Mesothelial cell of epicardium (in vitro differentiated cells): ENCODE data around the gene MED31. TPM values are rescaled to one million over a fixed set of nuclear protein-coding genes. Genes with fewer than 3 reads are reported as not detected.
"Not testable (repeated sequence)": the region's sequence is repeated elsewhere in the genome, so short reads cannot be mapped to it uniquely, and the experiment has no call there.

Experiments used
- DNase-seq, 2 experiments: peaks; one replicate each; pipeline ENCODE4 v3.0.0; 2021; ENCODE audit warnings: low spot score in 2 of 2; ENCODE audit not compliant: unreplicated experiment in 2 of 2
- H3K27ac Mint-ChIP-seq: 2 replicates; pipeline ENCODE4 v1.8.0; 2021; ENCODE audit warnings: mixed read lengths
- H3K27me3 Mint-ChIP-seq: 2 replicates; pipeline ENCODE4 v1.8.0; 2021; ENCODE audit warnings: low read depth, mixed read lengths
- H3K36me3 Mint-ChIP-seq: 2 replicates; pipeline ENCODE4 v1.8.0; 2021; ENCODE audit warnings: mixed read lengths
- H3K4me1 Mint-ChIP-seq: 2 replicates; pipeline ENCODE4 v1.8.0; 2021; ENCODE audit warnings: mixed read lengths
- H3K4me3 Mint-ChIP-seq: 2 replicates; pipeline ENCODE4 v1.8.0; 2021; ENCODE audit warnings: mild to moderate bottlenecking, moderate library complexity, mixed read lengths
- H3K9me3 Mint-ChIP-seq: 2 replicates; pipeline ENCODE4 v1.8.0; 2021; ENCODE audit warnings: mixed read lengths
- microRNA-seq: library from miRNA; unstranded; fragments of <30 nt; microRNA quantifications from one replicate; pipeline ENCODE4 v1.2.0, GENCODE V29; 2021; ENCODE audit warnings: inconsistent platforms, mixed read lengths
- total RNA-seq: library from RNA; stranded (reverse); gene quantifications from 3 replicates; pipeline ENCODE4 v1.2.1, GENCODE V29; 2021
- TF ChIP-seq, protein P1 (sequence below): fragments of 200-600 bp; sonication (generic); IDR thresholded peaks from one replicate; pipeline ENCODE4 v1.5.0; 2021; ENCODE audit warnings: antibody characterized with exemption; ENCODE audit not compliant: unreplicated experiment

The MED31 gene
- total RNA-seq, 1 donor from 2014 or later: 12.1 TPM

DNA sequence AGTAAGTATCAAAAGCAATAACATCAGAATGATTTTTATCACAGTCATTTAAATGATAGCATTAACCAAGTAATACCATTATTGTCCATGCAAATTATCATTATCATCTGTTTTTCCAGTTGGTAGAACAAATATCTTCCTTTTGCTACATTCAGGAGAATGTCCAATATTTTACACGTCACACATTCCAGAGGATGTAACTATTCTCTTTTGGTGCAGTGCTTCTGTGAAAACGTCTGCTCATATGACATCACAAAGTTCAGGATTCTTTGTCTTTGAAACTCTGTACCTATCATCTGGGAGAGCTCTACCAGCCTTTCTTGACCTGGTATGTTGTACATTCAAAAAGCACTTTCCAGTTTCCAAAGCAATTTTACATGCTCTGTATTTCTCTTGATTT lies 54.9 kb downstream of the MED31 start:
- Mint-ChIP-seq H3K9me3 (no peaks in the 10 kb centered on the region), H3K4me1 (no peaks in the 10 kb centered on the region), H3K27me3 (no peaks in the 10 kb centered on the region), H3K27ac (no peak overlapping the region), H3K4me3 (no peak overlapping the region), H3K36me3 (peaks cover 36% of the 10 kb centered on the region)
- TF ChIP-seq, protein P1, sequence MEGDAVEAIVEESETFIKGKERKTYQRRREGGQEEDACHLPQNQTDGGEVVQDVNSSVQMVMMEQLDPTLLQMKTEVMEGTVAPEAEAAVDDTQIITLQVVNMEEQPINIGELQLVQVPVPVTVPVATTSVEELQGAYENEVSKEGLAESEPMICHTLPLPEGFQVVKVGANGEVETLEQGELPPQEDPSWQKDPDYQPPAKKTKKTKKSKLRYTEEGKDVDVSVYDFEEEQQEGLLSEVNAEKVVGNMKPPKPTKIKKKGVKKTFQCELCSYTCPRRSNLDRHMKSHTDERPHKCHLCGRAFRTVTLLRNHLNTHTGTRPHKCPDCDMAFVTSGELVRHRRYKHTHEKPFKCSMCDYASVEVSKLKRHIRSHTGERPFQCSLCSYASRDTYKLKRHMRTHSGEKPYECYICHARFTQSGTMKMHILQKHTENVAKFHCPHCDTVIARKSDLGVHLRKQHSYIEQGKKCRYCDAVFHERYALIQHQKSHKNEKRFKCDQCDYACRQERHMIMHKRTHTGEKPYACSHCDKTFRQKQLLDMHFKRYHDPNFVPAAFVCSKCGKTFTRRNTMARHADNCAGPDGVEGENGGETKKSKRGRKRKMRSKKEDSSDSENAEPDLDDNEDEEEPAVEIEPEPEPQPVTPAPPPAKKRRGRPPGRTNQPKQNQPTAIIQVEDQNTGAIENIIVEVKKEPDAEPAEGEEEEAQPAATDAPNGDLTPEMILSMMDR: no peak
- no peak for DNase-seq

DNA sequence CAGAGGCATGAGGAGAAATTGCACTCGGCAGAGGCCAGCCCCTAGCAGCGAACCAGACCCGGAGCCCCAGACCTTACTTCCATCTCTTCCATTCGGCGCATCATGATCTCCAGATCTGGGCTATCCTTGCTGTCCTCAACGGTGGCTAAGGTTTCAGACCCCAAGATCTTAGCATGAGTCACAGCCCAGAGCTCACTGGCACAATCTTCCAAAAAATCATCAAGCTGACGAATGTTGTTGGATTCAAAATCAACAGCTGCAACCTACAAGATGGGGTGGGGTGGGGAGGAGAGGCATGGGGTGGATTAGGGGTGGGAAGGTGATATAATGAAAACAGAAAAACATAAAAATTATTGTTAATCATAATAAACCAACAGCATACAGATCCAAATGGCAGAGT lies 55.3 kb downstream of the MED31 start:
- Mint-ChIP-seq H3K27me3 (no peaks in the 10 kb centered on the region), H3K4me1 (no peaks in the 10 kb centered on the region), H3K36me3 (peaks cover 36% of the 10 kb centered on the region), H3K4me3 (no peak overlapping the region), H3K27ac (no peak overlapping the region), H3K9me3 (no peaks in the 10 kb centered on the region)
- TF ChIP-seq, protein P1: no peak
- DNase-seq: no peak

DNA sequence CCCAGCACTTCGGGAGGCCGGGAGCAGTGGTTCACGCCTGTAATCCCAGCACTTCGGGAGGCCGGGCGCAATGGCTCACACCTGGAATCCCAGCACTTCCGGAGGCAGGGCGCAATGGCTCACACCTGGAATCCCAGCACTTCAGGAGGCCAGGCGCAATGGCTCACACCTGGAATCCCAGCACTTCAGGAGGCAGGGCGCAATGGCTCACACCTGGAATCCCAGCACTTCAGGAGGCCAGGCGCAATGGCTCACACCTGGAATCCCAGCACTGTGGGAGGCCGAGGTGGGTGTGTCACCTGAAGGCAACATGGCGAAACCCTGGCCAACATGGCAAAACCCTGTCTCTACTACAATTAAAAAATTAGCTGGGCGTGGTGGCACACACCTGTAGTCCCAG lies 58.0 kb downstream of the MED31 start:
- not testable (repeated sequence) for H3K9me3 Mint-ChIP-seq, H3K4me3 Mint-ChIP-seq, H3K27me3 Mint-ChIP-seq, H3K4me1 Mint-ChIP-seq, H3K27ac Mint-ChIP-seq, DNase-seq
- H3K36me3 Mint-ChIP-seq: peaks cover 50% of the 10 kb centered on the region

Small RNA genes lying within 50 kb of the gene (microRNA-seq; reads per million reads assigned to microRNA genes)
- gene MIR4520-1: not detected
- gene MIR4520-2: not detected

Other genes with a start within 250 kb of the MED31 start
- gene AIPL1, start 216.5 kb downstream of the MED31 start, total RNA-seq: not detected in 3 replicates
- gene PIMREG, start 207.2 kb downstream of the MED31 start, total RNA-seq: 12.1 to 13.9 TPM (median 12.2 TPM) in 3 replicates
- gene PITPNM3, start 95.0 kb downstream of the MED31 start, total RNA-seq: 1.9 to 2.4 TPM (median 2.3 TPM) in 3 replicates
- 36.1 to 45.3 TPM (median 41.1 TPM) in 3 replicates for gene KIAA0753, start 10.9 kb downstream of the MED31 start, total RNA-seq
- gene TXNDC17, start 10.5 kb downstream of the MED31 start, total RNA-seq: 41.0 to 52.4 TPM (median 45.5 TPM) in 3 replicates
- gene C17orf100, start 157 bp upstream of the MED31 start, total RNA-seq: 6.1 to 7.6 TPM (median 7.1 TPM) in 3 replicates
- 0.18 to 0.47 TPM (median 0.38 TPM) in 3 replicates for gene SLC13A5, start 61.8 kb upstream of the MED31 start, total RNA-seq
- 4.5 to 8.1 TPM (median 5.1 TPM) in 3 replicates for gene XAF1, start 104.4 kb upstream of the MED31 start, total RNA-seq
- not detected in 3 replicates for gene FBXO39, start 124.6 kb upstream of the MED31 start, total RNA-seq
- not detected in 3 replicates for gene TEKT1, start 180.1 kb upstream of the MED31 start, total RNA-seq